ENCODE measurements around the gene ORC2. TPM values are rescaled to one million over a fixed set of nuclear protein-coding genes. Genes with fewer than 3 reads are reported as not detected.

ORC2 gene
- total RNA-seq, 1 experiment from 2014 or later = 56.0 TPM

- no peak for TF ChIP-seq MXD4 (CRISPR knock-in tag; IDR thresholded peaks at IDR 0.05; ENCODE audit: borderline replicate concordance)
- TF ChIP-seq ZNF232 (CRISPR knock-in tag; IDR thresholded peaks at IDR 0.05) = no peak
- TF ChIP-seq ZNF416 (CRISPR knock-in tag; IDR thresholded peaks at IDR 0.05) = no peak
- TF ChIP-seq IRF1 (CRISPR knock-in tag; IDR thresholded peaks at IDR 0.05) = no peak
- TF ChIP-seq E2F5 (CRISPR knock-in tag; IDR thresholded peaks at IDR 0.05) = no peak
- TF ChIP-seq KAT7 (CRISPR knock-in tag; IDR thresholded peaks at IDR 0.05; ENCODE audit: borderline replicate concordance) = no peak
These were observed 22.3 kb upstream of the ORC2 start (continued) for GRCh38 chr2:200985799-200986198.

GRCh38 chr2:200976710-200977109 is 13.2 kb upstream of the ORC2 start:
- Mint-ChIP-seq H3K27me3 (ENCODE audit: low read depth) (no peaks in the 10 kb centered on the region), H3K9me3 (no peaks in the 10 kb centered on the region), H3K4me3 (no peak overlapping the region), H3K27ac (no peak overlapping the region), H3K4me1 (no peaks in the 10 kb centered on the region), H3K36me3 (no peaks in the 10 kb centered on the region)
- no peak for ATAC-seq
- DNase-seq (ENCODE audit: low spot score) = no peak
- POLR2A ChIA-PET = no interaction called here
- TF ChIP-seq TCF7 (CRISPR knock-in tag; IDR thresholded peaks at IDR 0.05; ENCODE audit: low read depth) (no peak), JAZF1 (CRISPR knock-in tag; IDR thresholded peaks at IDR 0.05) (no peak), CDX4 (CRISPR knock-in tag; IDR thresholded peaks at IDR 0.05; ENCODE audit: borderline replicate concordance) (no peak), HMGA2 (CRISPR knock-in tag; IDR thresholded peaks at IDR 0.05) (no peak), NFATC4 (CRISPR knock-in tag; IDR thresholded peaks at IDR 0.05) (no peak), E2F5 (CRISPR knock-in tag; IDR thresholded peaks at IDR 0.05) (no peak), ATF1 (CRISPR knock-in tag; IDR thresholded peaks at IDR 0.05) (no peak), OVOL2 (CRISPR knock-in tag; IDR thresholded peaks at IDR 0.05; ENCODE audit: borderline replicate concordance) (no peak), ELF4 (CRISPR knock-in tag; IDR thresholded peaks at IDR 0.05; ENCODE audit: low read depth) (no peak), MYBL2 (CRISPR knock-in tag; IDR thresholded peaks at IDR 0.05) (no peak)
- CTCF ChIA-PET = no interaction called here

- TF ChIP-seq FOXP4 (CRISPR knock-in tag; IDR thresholded peaks at IDR 0.05) = no peak
- TF ChIP-seq NFE2L1 (CRISPR knock-in tag; IDR thresholded peaks at IDR 0.05) = no peak
- no peak for TF ChIP-seq CREB1 (CRISPR knock-in tag; IDR thresholded peaks at IDR 0.05)
- TF ChIP-seq HMGXB4 (CRISPR knock-in tag; IDR thresholded peaks at IDR 0.05) = no peak
- no peak for TF ChIP-seq GRHL2 (CRISPR knock-in tag; IDR thresholded peaks at IDR 0.05; ENCODE audit: insufficient replicate concordance, severe bottlenecking)
- TF ChIP-seq SMAD3 (CRISPR knock-in tag; IDR thresholded peaks at IDR 0.05; ENCODE audit: borderline replicate concordance) = no peak
- TF ChIP-seq ZNF317 (CRISPR knock-in tag; IDR thresholded peaks at IDR 0.05; ENCODE audit: borderline replicate concordance, low read depth) = no peak
- TF ChIP-seq TCF7 (CRISPR knock-in tag; IDR thresholded peaks at IDR 0.05; ENCODE audit: low read depth) = no peak
- TF ChIP-seq ZNF281 (CRISPR knock-in tag; IDR thresholded peaks at IDR 0.05) = no peak
- TF ChIP-seq TP53 (CRISPR knock-in tag; IDR thresholded peaks at IDR 0.05) = no peak
- no peak for TF ChIP-seq EMX1 (CRISPR knock-in tag; IDR thresholded peaks at IDR 0.05)
- Mint-ChIP-seq H3K36me3 (no peaks in the 10 kb centered on the region), H3K27ac (no peak overlapping the region), H3K27me3 (ENCODE audit: low read depth) (no peaks in the 10 kb centered on the region), H3K4me1 (no peaks in the 10 kb centered on the region), H3K9me3 (no peaks in the 10 kb centered on the region), H3K4me3 (no peak overlapping the region)
- DNase-seq (ENCODE audit: low spot score) (no peak), ATAC-seq (no peak)
- CTCF ChIA-PET = interaction anchor here (1.7 kb wide), 1 partner anchor 257 kb away, joined by 5 read pairs; no protein-coding TSS in a partner anchor
- POLR2A ChIA-PET = interaction anchor here (0.6 kb wide), 1 partner anchor 9 kb away, joined by 3 read pairs; no protein-coding TSS in a partner anchor
These were observed 12.2 kb upstream of the ORC2 start for GRCh38 chr2:200975672-200976071.

Data from WTC11 (cell line).